GM21786 (cell line): ENCODE data around the gene UQCRC1.

Experiments
- ATAC-seq: cut with Tn5 transposase; IDR thresholded peaks from one replicate; pipeline ENCODE4 v1.9.1; 2021; ENCODE audit not compliant: unreplicated experiment

UQCRC1 gene

DNA sequence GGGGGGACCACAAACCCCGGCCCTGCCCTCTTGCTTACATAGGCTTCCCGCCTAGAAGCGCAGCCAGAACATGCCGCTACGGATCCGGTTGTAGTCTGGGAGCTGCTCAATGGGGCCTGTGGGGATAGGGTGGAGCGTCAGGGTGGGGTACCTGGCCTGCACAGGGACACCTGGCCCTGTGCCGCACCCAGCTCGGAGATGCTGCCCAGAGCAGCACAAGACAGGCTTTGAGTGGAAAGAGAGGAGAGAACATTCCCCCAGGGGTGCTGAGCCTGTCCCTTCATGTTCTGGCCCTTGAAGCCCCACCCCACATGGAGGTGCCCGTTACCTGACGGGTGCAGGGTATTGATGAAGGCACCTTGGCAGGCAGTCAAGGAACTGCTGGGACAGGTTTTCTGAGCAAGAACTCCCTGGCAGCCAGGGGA is 10.4 kb downstream of the UQCRC1 start:
- ATAC-seq: no peak

DNA sequence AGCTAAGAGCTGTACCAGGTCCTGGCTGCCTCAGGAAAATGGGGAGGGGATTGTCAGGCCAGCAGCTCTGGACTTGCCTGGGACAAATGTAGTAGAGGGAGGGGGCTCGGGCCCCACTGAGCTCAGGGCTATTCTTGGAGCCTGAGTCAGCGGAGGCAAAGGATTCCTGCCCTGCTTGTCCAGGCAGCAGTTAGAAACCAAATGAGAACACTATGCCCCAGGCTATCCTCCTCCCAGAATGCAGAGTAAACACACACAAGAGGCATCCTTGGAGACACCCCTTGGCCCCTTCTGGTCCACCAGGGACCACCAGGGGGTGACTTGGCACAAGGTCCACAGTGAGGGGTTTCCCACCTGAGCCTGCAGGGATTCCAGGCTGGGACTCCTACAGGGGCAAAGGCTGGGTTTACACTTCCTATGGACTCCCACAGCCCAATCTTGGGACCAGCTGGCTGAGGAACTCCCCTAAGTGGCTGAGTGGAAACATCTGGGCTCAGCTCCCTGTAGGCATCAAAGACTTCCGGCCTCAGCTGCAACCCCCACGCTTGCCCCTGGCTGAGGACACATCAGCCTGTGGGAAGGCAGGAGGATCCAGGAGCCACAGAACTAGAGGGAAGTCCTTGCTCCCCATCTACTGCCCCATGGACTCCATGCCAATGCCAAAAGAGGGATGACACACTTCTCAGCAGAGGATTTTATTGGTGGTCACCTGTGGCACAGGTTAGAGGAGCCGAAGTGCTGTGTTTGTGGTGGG is 10.9 kb downstream of the UQCRC1 start:
- no peak for ATAC-seq

DNA sequence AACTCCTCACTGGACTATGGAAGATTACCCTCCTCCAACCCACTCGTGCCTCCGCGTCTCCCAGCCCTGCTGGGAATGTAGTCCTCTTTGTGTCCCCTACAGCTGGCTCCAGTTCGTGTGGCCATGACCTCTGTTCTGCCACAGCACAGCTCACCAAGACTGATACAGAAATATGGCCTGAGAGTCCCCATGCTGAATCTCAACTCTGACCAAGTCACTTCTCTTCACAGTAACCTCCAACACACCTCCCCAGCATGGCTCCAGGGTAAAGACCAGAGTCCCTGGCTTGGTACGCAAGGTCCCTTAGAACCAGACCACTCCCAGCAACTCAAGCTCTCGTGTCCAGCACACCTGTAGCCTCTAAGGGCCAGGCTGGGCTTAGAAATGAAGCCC is 12.0 kb downstream of the UQCRC1 start:
- ATAC-seq: no peak

DNA sequence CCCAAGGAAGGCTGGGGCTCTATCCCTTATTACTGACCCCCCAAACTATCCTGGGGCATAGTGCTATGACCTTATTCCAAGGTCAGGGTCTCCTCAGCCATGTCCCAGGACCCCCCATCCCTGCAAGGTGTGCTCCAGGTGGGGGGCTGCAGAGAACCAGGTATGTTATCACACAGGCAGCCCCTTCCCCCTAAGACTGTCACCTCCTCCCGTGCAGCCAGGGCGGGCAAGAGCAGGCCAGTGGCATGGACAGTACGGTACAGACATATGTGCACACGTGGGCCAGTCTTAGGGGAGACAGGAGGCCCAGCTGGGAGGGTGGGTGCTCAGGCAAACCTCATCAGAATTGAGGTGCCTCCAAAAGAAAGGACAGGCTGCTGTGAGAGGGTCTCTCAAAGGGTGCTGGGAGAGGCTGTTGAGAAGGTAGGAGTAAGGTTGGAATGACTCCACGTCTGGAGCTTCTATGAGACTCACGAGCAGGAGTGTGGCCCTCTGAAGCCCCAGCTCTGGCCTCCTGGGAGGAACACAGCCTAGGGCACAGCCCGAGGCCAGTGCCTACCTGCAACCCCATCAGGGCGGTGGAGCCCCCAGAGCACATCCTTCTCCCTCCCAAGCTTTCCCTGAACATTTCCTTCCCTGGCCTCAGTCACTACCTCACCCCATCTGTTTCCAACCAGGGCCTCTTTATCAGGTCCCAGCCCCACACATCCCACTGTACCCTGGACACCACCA is 12.6 kb downstream of the UQCRC1 start:
- ATAC-seq: no peak

DNA sequence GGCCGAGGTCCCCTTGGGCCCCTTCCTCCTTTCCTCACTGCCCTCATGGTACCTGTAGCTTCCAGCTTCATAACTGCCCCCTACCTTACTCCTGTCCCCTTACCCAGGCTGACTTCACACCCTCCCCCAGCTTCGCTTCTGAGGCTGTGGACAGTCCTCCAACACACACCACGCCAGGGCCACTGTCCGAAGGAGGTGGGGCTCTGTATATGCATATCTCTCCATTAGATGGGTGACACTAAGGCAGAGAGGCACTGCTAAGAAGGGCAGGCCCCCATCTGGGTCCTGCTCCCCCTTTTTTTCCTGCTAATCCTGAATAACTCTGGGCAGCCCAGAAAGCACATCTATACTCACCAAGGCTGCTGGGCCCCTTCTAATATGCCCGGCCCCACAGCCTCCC is 13.3 kb downstream of the UQCRC1 start:
- no peak for ATAC-seq

DNA sequence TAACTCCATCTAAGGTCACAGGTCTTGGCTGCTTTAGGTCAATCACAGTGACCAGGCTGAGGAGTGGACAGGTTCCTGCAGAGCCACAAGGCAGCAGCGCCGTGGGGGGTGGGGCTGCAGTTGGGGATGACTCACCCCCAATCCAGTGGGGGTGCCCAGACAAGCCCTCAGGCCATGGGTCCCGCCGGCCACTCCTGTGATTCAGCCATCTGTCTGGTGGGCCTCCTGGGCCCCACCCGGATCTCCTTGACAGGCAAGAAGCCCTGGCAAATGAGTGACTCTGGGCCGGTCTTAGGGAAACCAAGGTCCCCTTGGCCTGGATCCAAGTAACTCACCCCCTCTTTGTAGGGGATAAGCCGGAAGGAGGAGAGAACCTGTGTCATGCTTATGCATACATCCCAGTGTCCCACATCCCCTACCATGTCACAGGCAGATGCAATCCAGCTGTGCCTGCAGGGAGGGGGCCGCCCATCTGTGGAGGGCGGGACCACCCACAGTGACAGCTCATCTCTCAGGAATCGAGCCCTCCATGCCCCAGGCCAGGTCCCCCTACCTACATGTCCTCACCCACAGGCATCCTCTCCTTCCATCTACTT is 13.8 kb downstream of the UQCRC1 start:
- no peak for ATAC-seq

DNA sequence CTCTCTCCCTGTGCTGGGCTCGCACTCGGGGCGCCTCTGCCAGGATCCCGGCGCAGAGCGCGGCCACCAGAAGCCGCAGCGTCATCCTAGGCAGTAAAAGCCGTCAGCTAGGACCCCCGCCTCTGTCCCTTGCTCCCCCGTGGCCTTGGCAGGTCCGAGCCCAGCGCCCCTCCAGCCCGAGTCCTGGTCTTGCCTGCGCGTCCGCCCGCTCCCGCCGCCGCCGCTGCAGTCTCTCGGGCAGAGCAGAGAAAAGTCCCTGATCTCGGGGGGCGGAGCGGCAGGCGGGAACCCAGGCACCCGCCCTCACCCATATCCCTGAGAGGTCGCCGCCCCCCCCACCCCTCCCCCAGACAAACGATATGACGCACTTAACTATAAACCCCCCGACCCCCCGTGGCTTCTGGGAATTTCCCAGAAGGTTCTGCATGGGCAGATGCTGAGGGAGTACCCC is 14.3 kb downstream of the UQCRC1 start, which contains the start of gene COL7A1:
Gene COL7A1 (minus strand): TSS at position 255 of the 451 bp plus-strand sequence. CDS start 170 bp downstream, at position 85.
- no peak for ATAC-seq

DNA sequence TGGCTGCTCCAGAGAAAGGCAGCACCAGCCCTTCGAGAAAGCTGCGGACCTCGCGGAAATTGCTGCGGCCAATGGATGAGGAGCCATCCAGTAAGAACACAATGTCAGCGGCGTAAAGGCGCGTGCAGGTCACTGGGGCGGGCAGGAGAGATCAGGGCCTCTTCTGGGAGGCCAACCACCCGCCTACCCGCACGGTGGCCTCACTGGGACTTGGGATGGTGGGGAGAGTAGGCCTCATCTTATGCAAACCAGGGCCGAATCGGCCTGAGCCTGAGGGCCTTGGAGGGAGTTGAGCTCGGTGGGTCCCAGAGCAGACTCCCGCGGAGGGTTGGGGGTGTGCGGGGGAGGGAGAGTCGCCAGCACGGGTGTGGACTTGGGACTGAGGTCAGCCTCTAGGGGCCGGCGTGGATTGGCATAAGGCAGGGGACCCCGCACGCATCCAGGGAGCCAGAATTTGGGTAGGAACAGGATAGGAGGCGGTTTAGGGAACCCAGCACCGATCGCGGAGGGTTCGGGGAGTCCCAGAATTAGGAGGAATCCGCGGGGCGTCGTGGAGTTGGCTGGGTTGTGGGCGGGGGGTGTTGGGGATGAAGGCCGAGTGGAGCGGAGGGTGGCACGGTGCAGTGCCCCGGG is 14.9 kb downstream of the UQCRC1 start:
- no peak for ATAC-seq

DNA sequence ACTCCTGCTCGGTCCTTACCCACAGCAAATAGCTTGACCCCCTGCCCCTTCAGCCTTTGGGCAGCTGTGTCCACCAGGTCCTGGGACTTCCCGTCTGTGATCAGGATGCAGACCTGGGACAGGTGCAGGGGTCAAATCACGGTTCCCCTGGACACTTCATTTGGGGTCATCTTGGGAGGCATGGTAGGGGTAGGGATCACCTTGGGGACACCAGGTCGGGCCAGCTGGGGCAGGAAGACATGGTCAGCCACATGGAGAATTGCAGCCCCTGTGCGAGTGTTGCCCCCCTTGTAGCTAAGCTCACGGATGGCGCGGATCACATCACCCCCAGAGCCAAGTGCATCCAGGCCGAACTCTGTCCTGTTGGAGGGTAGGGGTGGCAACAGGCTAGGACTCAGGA is 16.1 kb downstream of the UQCRC1 start:
- ATAC-seq: no peak

DNA sequence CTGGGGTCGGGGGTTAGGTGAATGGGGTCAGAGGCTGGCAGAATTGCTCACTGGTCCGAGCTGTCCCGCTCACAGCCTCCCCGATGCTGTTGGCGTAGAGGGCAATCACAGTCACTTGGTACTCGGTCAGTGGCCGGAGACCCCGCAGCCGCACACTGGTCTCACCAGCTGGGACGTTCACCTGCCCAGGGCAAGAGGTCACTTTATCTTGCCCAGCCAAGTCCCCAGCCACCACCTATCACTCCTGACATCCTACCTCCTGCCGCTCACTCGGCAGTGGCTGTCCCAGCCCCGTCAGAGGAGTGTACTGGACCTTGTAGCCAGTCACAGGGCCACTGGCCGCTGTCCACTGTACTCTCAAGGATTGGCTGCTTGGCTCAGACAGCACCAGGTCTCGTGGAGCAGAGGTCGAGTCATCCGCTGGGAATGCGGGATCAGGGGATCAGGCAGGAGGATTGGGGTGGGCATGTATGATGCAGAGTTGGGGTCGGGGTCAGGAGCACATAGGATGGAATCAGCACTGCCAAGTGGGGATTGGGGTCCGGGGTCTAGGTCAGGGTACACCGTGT is 16.8 kb downstream of the UQCRC1 start:
- no peak for ATAC-seq

DNA sequence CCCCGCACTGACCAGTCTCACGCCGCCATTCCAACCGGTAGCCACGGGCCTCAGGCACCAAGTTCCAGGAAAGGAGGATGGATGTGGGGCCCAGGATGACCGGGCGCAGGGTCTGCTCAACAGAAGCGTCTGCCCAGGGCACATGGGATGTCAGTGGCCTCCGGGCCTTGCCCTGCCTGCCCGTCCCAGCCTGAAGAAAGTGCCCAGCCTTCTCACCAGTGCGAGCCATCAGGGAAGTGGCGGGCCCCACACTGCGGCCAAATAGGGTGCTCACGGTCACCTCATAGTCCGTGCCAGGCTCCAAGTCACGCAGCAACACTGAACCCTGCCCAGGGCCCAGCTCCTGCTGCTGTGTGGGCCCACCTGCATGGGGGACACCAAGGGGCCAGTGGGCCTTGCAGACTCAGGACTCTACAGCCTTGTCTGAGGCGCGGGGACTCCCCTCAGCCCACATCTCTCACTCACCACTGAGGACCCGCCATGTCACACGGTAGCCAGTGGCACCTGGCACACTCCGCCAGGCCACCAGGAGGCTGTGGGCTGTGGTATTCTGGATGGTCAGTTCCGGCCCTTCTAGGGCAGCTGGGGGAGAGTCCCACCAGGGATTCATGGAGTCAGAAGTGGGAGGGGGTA is 17.4 kb downstream of the UQCRC1 start:
- no peak for ATAC-seq

DNA sequence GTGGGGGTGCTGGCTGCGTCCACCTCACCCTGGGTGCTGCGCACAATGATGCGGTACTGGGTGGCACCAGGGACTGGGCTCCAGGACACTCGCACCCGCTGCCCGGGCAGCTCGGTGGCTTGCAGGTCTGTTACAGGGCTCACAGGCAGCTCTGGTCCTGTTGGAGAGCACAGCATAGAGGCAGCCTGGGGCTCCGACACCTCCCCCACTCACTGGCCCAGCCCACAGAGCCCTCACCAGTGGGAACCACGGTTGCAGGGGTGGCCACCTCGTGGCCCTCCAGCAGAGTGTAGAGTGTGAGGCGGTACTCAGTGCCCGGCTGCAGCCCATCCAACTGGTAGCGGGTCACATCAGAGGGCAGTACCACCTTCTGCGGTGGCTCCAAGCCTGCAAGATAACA is 18.0 kb downstream of the UQCRC1 start:
- no peak for ATAC-seq

DNA sequence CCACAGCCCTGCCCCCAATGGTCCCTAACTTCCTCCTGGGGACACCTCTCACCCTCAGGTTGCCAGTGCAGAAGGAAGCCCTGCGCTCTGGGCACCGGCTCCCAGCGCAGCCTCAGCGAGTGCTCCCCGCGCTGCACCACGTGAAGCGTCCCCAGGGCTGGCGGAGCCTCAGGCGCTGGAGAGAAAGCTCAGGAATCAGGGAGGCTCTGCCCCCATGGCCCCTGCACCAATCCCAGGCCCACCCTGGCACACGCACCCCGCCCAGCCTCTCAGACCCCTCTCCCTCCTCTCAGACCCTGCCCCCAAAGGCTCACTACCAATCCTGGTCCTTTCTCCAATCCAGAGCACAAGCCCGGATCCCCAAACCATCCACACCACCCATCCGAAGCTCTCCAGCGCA is 21.2 kb downstream of the UQCRC1 start:
- ATAC-seq: no peak

DNA sequence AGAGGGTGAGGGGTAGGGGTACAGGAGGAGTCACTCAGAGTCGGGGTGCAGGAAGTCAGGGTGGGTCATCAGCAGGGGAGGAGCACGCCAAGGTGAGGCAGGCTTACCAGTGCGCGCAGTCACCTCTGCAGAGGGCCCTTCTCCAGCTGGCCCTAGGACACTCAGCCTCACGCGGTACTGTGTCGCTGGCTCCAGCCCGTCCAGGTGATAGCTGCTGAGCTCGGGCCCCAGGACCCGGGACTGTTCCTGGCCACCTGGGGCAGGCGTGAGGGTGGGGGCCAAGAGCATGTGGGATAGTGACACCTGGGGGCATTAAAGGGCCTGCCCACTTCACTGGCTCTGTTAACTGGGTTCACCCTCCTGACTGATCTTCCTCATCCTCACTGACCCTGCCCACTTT is 21.8 kb downstream of the UQCRC1 start:
- ATAC-seq: no peak

DNA sequence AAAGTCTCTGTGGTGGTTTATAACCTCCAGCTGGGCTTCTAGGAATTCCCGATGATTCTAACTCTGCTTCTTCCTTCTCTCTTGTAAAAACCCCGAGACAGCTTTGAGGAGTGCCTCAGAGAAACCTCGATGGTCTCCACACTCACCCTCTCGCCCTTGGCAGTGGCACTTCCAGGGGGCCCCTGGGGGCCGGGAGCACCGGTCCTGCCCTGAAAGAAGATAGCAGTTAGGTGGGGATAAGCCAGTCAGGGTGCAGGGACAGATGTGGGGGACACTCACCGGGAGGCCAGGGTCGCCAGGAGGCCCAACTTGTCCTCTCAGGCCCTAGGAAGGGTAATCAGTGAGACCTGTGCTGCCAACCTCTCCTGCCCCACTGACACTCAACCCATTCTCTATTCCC is 24.0 kb downstream of the UQCRC1 start:
- no peak for ATAC-seq

DNA sequence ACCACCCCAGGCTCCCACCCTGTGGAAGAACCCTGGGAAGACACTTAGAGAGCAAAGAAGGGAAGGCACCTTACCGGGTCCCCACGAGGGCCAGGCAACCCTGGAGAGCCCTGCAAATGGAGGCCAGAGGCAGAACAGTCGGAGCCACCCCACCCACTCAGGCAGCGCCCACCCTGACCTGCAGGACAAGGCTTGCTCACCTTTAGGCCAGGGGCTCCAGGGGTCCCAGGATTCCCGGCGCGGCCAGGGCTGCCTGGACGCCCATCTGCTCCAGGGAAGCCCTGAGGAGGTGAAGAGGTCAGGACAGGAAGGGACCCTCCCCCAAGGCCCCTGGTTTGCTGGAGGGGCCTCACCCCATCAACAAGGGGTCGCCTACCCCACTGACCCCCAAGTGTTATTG is 24.6 kb downstream of the UQCRC1 start:
- ATAC-seq: no peak

DNA sequence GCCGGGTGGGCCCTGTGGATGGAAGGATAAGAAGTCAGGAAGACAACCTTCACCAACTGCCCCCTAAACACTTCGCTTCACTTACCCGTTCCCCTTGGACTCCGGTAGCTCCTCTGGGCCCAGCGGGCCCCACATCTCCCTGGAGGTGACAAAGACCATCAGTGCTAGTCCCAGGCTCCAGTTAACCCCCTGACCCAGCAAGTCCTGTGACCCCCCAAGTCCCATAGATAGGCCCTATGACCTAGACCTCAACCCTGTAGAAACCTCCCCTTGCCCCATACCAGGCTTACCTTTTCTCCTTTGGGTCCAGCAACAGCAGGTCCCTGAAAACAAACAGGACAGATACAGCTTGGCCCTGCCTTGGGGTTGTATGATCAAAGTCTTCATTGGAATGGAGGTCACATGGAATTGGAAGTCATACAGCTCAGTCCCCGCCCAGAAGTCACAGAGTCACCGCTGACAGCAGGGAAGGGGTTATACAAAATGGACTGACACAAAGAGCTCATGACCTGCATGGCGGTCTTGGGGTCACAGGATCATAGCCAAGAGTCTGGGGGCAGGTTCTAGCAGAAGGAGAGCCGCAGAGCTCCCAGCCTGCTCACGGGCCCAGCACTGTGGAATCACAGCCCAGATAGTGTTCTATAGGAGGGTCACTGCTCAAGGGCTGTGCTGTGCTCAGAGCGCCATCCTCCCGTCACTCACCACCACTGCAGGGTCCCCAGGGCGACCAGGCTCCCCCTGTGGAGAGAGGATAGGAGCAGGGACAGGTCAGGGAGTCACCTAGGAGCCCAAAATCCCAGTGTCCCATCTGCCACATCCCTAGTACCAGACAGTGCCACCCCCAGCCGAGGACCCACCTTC is 27.6 kb downstream of the UQCRC1 start:
- ATAC-seq: no peak

DNA sequence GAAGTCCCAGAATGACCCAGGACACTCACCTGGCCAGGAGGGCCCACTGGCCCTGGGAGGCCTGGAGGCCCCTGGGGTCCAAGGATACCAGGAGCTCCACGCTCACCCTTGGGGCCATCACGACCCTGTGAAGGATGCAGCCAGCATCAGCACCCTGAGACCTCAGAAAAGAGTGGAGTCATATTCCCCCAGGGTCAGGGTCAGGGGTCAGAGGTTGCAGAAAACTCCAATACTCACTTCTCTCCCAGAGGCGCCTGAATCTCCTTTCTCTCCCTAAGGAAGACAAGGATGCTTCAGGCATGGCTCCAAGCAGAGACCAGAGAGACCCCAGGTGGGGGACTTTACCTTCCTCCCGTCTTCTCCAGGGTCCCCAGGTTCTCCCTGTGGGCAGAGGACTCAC is 32.8 kb downstream of the UQCRC1 start:
- no peak for ATAC-seq

DNA sequence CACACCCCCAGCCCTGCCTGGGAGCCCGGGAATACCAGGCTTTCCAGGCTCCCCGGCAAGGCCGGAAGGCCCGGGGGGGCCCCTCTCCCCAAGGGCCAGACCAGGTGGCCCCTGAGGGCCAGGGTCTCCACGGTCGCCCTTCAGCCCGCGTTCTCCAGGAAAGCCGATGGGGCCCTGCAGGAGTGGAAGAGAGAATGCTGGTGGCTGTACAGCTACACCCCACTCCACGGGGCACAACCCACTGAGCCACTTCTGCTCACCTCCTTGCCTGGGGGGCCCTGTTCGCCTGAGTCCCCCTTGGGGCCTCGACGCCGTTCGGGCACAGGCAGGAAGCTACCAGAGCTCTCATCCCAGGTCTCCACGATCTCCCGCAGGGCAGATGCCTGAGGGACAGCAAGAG is 34.1 kb downstream of the UQCRC1 start:
- ATAC-seq: no peak
